GM12878 (cell line): ENCODE data around the gene ITPKB. TPM values are rescaled to one million over a fixed set of nuclear protein-coding genes. Genes with fewer than 3 reads are reported as not detected.
A peak's percentile ranks its signal among the peaks of the same experiment; 100 is the strongest.

Experiments
- CEBPZ ChIP-seq: fragments of 150-350 bp; IDR thresholded peaks from 2 replicates; pipeline ENCODE4 v1.6.1; 2016; ENCODE audit warnings: low read depth, low read length
- CREB1 ChIP-seq: IDR thresholded peaks from 2 replicates; pipeline ENCODE4 v1.6.1; 2012; ENCODE audit warnings: low read depth, mild to moderate bottlenecking, inconsistent platforms
- HDAC6 ChIP-seq: fragments of 200-600 bp; sonication (generic); IDR thresholded peaks from one replicate; pipeline ENCODE4 v1.8.0; 2017; ENCODE audit warnings: antibody characterized with exemption; ENCODE audit not compliant: unreplicated experiment
- JUND ChIP-seq: IDR thresholded peaks from 2 replicates; pipeline ENCODE4 v1.6.1; 2012; ENCODE audit warnings: low read depth, mild to moderate bottlenecking, low read length, improper control_type of control experiment, moderate library complexity
- KAT2A ChIP-seq: conservative IDR thresholded peaks from 2 replicates; pipeline ENCODE4 v1.6.1; 2011; ENCODE audit warnings: low read depth, low read length; ENCODE audit not compliant: control insufficient read depth
- NFIC ChIP-seq: IDR thresholded peaks from 2 replicates; pipeline ENCODE4 v1.6.1; 2012; ENCODE audit warnings: low read depth, mild to moderate bottlenecking, inconsistent platforms, low read length, moderate library complexity
- POLR2A ChIP-seq: IDR thresholded peaks from 2 replicates; pipeline ENCODE4 v1.6.1; 2011; ENCODE audit warnings: low read depth, mild to moderate bottlenecking, low read length
- SREBF2 ChIP-seq: IDR thresholded peaks from 2 replicates; pipeline ENCODE4 v1.6.1; 2012; ENCODE audit warnings: mild to moderate bottlenecking, low read length
- USF1 ChIP-seq: IDR thresholded peaks from 2 replicates; pipeline ENCODE4 v1.6.1; 2011; ENCODE audit warnings: borderline replicate concordance, low read depth, mild to moderate bottlenecking, moderate library complexity, mixed read lengths, low read length; ENCODE audit not compliant: insufficient read depth; ENCODE audit errors: extremely low read length
- ZNF207 ChIP-seq: fragments of 450-650 bp; IDR thresholded peaks from 2 replicates; pipeline ENCODE4 v1.6.1; 2014; ENCODE audit warnings: antibody characterized with exemption, mild to moderate bottlenecking, borderline replicate concordance
- ZNF622 ChIP-seq: fragments of 450-650 bp; IDR thresholded peaks from 2 replicates; pipeline ENCODE4 v1.6.1; 2017; ENCODE audit warnings: mild to moderate bottlenecking, inconsistent platforms
- polyA plus RNA-seq, 11 experiments: library from polyadenylated mRNA; depleted of rRNA in 4 of 11; unstranded in 6 of 11; stranded (reverse) in 5 of 11; fragments of >200 nt; fragmentation: Nextera tagmentation in 4 of 11; fragmentation: Illumina TruSeq in 1 of 11; extraction: Ambion mirVana in 4 of 11; extraction: Trizol in 1 of 11; gene quantifications; 1 replicate in 1 of 11; 2 replicates in 10 of 11; pipeline versions ENCODE4 v1.2.1 to v1.2.3, GENCODE V29; 2011 to 2016; ENCODE audit warnings: inconsistent platforms in 2 of 11, missing spikeins in 2 of 11, low read depth in 1 of 11
- total RNA-seq, 4 experiments: library from RNA; depleted of rRNA in 3 of 4; stranded (reverse); fragments of >200 nt in 3 of 4; fragmentation: Illumina TruSeq in 1 of 4; extraction: Trizol in 1 of 4; gene quantifications; 2 replicates each; pipeline versions ENCODE4 v1.2.1 to v1.2.3, GENCODE V29; 2013 to 2021
- TF ChIP-seq, protein P1 (sequence below): fragments of 450-650 bp; IDR thresholded peaks from 2 replicates; pipeline ENCODE4 v1.6.1; 2018; ENCODE audit warnings: borderline replicate concordance, mild to moderate bottlenecking; ENCODE audit not compliant: partially characterized antibody
- TF ChIP-seq, protein P2 (sequence below): fragments of 450-650 bp; IDR thresholded peaks from 2 replicates; pipeline ENCODE4 v1.6.1; 2017; ENCODE audit warnings: borderline replicate concordance
- TF ChIP-seq, protein P3 (sequence below): IDR thresholded peaks from 2 replicates; pipeline ENCODE4 v1.6.1; 2012; ENCODE audit warnings: low read length, inconsistent platforms
- TF ChIP-seq, protein P4 (sequence below): IDR thresholded peaks from 2 replicates; pipeline ENCODE4 v1.6.1; 2012; ENCODE audit warnings: mild to moderate bottlenecking, low read depth, low read length

The ITPKB gene
- total and polyA plus RNA-seq, 10 of the 15 experiments (the other 5 are each of a cell fraction or from before 2014, with no cell fraction given), result 1.3 to 38.7 (median 12.9) TPM

GRCh38 chr1:226674892-226675714 lies 64.0 kb downstream of the ITPKB start (continued):
- TF ChIP-seq, protein P1, sequence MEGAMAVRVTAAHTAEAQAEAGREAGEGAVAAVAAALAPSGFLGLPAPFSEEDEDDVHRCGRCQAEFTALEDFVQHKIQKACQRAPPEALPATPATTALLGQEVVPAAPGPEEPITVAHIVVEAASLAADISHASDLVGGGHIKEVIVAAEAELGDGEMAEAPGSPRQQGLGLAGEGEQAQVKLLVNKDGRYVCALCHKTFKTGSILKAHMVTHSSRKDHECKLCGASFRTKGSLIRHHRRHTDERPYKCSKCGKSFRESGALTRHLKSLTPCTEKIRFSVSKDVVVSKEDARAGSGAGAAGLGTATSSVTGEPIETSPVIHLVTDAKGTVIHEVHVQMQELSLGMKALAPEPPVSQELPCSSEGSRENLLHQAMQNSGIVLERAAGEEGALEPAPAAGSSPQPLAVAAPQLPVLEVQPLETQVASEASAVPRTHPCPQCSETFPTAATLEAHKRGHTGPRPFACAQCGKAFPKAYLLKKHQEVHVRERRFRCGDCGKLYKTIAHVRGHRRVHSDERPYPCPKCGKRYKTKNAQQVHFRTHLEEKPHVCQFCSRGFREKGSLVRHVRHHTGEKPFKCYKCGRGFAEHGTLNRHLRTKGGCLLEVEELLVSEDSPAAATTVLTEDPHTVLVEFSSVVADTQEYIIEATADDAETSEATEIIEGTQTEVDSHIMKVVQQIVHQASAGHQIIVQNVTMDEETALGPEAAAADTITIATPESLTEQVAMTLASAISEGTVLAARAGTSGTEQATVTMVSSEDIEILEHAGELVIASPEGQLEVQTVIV, result no peak
- TF ChIP-seq KAT2A (no peak), USF1 (no peak), NFIC (peak; percentile 62; the same call in 1 of the 2 replicates), ZNF622 (no peak), SREBF2 (no peak), CREB1 (peak; percentile 45; the same call in 1 of the 2 replicates), CEBPZ (no peak), ZNF207 (no peak), HDAC6 (no peak), JUND (no peak), POLR2A (no peak)
- TF ChIP-seq, protein P2, sequence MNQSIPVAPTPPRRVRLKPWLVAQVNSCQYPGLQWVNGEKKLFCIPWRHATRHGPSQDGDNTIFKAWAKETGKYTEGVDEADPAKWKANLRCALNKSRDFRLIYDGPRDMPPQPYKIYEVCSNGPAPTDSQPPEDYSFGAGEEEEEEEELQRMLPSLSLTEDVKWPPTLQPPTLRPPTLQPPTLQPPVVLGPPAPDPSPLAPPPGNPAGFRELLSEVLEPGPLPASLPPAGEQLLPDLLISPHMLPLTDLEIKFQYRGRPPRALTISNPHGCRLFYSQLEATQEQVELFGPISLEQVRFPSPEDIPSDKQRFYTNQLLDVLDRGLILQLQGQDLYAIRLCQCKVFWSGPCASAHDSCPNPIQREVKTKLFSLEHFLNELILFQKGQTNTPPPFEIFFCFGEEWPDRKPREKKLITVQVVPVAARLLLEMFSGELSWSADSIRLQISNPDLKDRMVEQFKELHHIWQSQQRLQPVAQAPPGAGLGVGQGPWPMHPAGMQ, result no peak
- TF ChIP-seq, protein P3, sequence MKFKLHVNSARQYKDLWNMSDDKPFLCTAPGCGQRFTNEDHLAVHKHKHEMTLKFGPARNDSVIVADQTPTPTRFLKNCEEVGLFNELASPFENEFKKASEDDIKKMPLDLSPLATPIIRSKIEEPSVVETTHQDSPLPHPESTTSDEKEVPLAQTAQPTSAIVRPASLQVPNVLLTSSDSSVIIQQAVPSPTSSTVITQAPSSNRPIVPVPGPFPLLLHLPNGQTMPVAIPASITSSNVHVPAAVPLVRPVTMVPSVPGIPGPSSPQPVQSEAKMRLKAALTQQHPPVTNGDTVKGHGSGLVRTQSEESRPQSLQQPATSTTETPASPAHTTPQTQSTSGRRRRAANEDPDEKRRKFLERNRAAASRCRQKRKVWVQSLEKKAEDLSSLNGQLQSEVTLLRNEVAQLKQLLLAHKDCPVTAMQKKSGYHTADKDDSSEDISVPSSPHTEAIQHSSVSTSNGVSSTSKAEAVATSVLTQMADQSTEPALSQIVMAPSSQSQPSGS, result peak; percentile 49; the same call in 1 of the 2 replicates
- TF ChIP-seq, protein P4, sequence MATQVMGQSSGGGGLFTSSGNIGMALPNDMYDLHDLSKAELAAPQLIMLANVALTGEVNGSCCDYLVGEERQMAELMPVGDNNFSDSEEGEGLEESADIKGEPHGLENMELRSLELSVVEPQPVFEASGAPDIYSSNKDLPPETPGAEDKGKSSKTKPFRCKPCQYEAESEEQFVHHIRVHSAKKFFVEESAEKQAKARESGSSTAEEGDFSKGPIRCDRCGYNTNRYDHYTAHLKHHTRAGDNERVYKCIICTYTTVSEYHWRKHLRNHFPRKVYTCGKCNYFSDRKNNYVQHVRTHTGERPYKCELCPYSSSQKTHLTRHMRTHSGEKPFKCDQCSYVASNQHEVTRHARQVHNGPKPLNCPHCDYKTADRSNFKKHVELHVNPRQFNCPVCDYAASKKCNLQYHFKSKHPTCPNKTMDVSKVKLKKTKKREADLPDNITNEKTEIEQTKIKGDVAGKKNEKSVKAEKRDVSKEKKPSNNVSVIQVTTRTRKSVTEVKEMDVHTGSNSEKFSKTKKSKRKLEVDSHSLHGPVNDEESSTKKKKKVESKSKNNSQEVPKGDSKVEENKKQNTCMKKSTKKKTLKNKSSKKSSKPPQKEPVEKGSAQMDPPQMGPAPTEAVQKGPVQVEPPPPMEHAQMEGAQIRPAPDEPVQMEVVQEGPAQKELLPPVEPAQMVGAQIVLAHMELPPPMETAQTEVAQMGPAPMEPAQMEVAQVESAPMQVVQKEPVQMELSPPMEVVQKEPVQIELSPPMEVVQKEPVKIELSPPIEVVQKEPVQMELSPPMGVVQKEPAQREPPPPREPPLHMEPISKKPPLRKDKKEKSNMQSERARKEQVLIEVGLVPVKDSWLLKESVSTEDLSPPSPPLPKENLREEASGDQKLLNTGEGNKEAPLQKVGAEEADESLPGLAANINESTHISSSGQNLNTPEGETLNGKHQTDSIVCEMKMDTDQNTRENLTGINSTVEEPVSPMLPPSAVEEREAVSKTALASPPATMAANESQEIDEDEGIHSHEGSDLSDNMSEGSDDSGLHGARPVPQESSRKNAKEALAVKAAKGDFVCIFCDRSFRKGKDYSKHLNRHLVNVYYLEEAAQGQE, result no peak
